Measurements from ENCODE around the gene RNPS1.

The RNPS1 gene

DNA sequence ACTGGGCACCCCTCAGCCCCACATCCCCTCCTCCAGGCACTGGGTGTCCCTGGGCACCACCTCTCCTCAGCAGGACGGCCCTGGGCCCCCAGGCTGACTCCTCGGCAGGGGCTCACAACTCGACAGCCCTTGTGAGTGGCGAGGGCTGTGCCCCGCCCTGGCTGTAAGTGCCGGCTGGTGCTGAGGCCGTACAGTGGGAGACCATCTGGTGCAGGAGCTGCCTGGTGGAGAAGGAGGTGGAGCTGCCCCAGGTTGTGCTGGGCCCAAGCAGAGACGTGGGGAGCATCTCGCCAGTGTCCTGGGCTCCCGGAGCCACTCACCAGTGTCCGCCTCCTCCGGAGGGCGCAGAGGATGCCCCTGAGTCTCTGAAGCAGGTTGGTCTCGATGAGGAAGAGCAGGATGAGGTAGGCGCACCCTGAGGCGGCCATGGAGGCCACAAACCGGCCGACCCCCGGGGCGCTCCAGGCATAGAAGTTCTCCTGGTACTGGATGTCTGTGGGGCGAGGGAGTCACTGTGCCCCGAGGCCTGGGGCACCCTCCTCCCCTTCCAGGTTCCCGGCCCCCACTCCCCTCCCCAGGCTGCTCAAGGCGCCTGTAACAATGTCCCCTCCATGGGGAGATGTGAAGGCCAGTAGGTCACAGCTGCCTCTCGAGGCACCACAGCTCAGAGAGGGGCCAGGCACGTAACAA is 15.1 kb upstream of the RNPS1 start:
- Histone ChIP-seq H3K4me1 (ENCODE audit: control insufficient read depth, insufficient read depth, low read length) (no peaks in the 10 kb centered on the region), H3K36me3 (ENCODE audit: control insufficient read depth, insufficient read depth, low read length) (no peaks in the 10 kb centered on the region), H3K9me3 (ENCODE audit: control insufficient read depth, low read length) (no peaks in the 10 kb centered on the region), H3K4me3 (ENCODE audit: insufficient read depth, low read depth, low read length) (no peak overlapping the region), H3K27me3 (ENCODE audit: control insufficient read depth, insufficient read depth, low read length, poor library complexity, severe bottlenecking) (no peaks in the 10 kb centered on the region), H3K27ac (ENCODE audit: insufficient read depth, low read depth, low read length, poor library complexity, severe bottlenecking) (no peak overlapping the region)
- 89 to 91% methylated on average over 26 of the region's 26 CpGs for WGBS, 2 experiments

DNA sequence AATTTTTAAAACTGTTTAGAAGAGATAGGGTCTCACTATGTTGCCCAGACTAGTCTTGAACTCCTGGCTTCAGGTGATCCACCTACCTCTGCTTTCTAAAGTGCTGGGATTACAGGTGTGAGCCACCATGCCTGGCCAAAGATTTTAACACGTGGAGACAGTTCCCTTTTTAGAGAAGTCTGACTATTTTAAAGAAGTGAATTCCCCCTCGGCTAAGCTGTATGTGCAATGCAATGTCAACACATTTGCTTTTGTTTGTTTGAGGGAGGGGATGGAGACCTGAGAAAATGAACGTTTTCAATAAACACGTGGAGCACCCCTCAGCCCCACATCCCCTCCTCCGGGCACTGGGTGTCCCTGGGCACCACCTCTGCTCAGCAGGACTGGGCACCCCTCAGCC is 14.3 kb upstream of the RNPS1 start:
- H3K36me3 ChIP-seq (ENCODE audit: control insufficient read depth, insufficient read depth, low read length) = no peaks in the 10 kb centered on the region
- no peak overlapping the region for H3K27ac ChIP-seq (ENCODE audit: insufficient read depth, low read depth, low read length, poor library complexity, severe bottlenecking)
- no peak overlapping the region for H3K4me3 ChIP-seq (ENCODE audit: insufficient read depth, low read depth, low read length)
- WGBS, 2 experiments = 72 to 89% methylated on average over 2 to 5 of the region's 5 CpGs
- no peaks in the 10 kb centered on the region for H3K27me3 ChIP-seq (ENCODE audit: control insufficient read depth, insufficient read depth, low read length, poor library complexity, severe bottlenecking)
- H3K9me3 ChIP-seq (ENCODE audit: control insufficient read depth, low read length) = no peaks in the 10 kb centered on the region
- H3K4me1 ChIP-seq (ENCODE audit: control insufficient read depth, insufficient read depth, low read length) = no peaks in the 10 kb centered on the region

DNA sequence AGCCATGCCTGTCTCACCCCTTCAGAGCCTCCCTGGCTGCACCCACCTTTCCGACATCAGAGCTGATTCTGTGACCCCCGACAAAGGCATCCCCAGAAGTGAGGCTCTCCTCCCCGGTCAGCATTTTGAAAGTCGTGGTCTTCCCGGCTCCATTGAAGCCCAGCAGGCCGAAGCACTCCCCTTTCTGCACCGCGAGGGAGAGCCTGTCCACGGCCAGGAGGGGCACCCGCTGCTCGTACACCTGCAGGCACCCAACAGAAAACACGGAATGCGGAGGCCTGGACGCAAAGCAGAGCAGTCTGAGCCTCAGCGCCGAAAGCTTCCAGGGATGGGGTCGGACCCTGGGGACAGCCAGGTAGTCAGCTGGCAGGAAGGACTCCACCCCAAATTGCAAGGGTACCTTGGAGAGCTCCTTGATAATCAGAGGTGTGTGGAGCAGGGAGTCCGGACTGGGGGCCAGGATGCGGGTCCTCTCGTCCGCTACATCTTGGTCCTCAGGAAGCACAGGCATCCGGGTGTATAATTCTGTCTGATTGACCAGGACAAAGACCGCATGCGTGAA is 13.1 kb upstream of the RNPS1 start:
- Histone ChIP-seq H3K36me3 (ENCODE audit: control insufficient read depth, insufficient read depth, low read length) (no peaks in the 10 kb centered on the region), H3K9me3 (ENCODE audit: control insufficient read depth, low read length) (no peaks in the 10 kb centered on the region), H3K27me3 (ENCODE audit: control insufficient read depth, insufficient read depth, low read length, poor library complexity, severe bottlenecking) (no peaks in the 10 kb centered on the region), H3K4me3 (ENCODE audit: insufficient read depth, low read depth, low read length) (no peak overlapping the region), H3K27ac (ENCODE audit: insufficient read depth, low read depth, low read length, poor library complexity, severe bottlenecking) (no peak overlapping the region), H3K4me1 (ENCODE audit: control insufficient read depth, insufficient read depth, low read length) (no peaks in the 10 kb centered on the region)
- WGBS, 2 experiments = 90 to 91% methylated on average over 24 of the region's 24 CpGs

- no peaks in the 10 kb centered on the region for H3K27me3 ChIP-seq (ENCODE audit: control insufficient read depth, insufficient read depth, low read length, poor library complexity, severe bottlenecking)
- 92 to 93% methylated on average over 8 of the region's 8 CpGs for WGBS, 2 experiments
Measured at GRCh38 chr16:2280461-2280860, 12.5 kb upstream of the RNPS1 start.

GRCh38 chr16:2278956-2279800 is 11.3 kb upstream of the RNPS1 start:
- no peaks in the 10 kb centered on the region for H3K4me1 ChIP-seq (ENCODE audit: control insufficient read depth, insufficient read depth, low read length)
- no peaks in the 10 kb centered on the region for H3K9me3 ChIP-seq (ENCODE audit: control insufficient read depth, low read length)
- no peak overlapping the region for H3K27ac ChIP-seq (ENCODE audit: insufficient read depth, low read depth, low read length, poor library complexity, severe bottlenecking)
- H3K4me3 ChIP-seq (ENCODE audit: insufficient read depth, low read depth, low read length) = no peak overlapping the region
- H3K27me3 ChIP-seq (ENCODE audit: control insufficient read depth, insufficient read depth, low read length, poor library complexity, severe bottlenecking) = no peaks in the 10 kb centered on the region
- H3K36me3 ChIP-seq (ENCODE audit: control insufficient read depth, insufficient read depth, low read length) = no peaks in the 10 kb centered on the region
- 90 to 91% methylated on average over 26 of the region's 26 CpGs for WGBS, 2 experiments

More at GRCh38 chr16:2280461-2280860, 12.5 kb upstream of the RNPS1 start:
- H3K4me1 ChIP-seq (ENCODE audit: control insufficient read depth, insufficient read depth, low read length) = no peaks in the 10 kb centered on the region
- no peak overlapping the region for H3K27ac ChIP-seq (ENCODE audit: insufficient read depth, low read depth, low read length, poor library complexity, severe bottlenecking)
- H3K36me3 ChIP-seq (ENCODE audit: control insufficient read depth, insufficient read depth, low read length) = no peaks in the 10 kb centered on the region
- no peaks in the 10 kb centered on the region for H3K9me3 ChIP-seq (ENCODE audit: control insufficient read depth, low read length)
- no peak overlapping the region for H3K4me3 ChIP-seq (ENCODE audit: insufficient read depth, low read depth, low read length)

DNA sequence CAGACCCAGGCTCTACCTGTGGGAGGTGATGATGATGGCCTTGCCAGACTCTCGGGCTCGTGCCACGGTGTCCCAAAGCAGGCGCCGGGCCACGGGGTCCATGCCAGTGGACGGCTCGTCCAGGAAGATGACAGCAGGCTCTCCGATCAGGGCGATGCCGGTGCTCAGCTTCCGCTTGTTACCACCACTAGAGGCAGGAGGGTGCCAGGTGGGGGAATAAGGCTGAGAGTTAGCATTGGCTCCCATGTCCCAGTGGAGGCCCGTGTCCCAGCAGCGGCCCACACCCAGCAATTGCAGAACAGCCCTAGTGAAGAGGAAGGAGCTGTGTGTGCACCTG is 10.3 kb upstream of the RNPS1 start:
- Histone ChIP-seq H3K36me3 (ENCODE audit: control insufficient read depth, insufficient read depth, low read length) (no peaks in the 10 kb centered on the region), H3K27ac (ENCODE audit: insufficient read depth, low read depth, low read length, poor library complexity, severe bottlenecking) (no peak overlapping the region), H3K4me3 (ENCODE audit: insufficient read depth, low read depth, low read length) (no peak overlapping the region), H3K9me3 (ENCODE audit: control insufficient read depth, low read length) (no peaks in the 10 kb centered on the region), H3K4me1 (ENCODE audit: control insufficient read depth, insufficient read depth, low read length) (no peaks in the 10 kb centered on the region), H3K27me3 (ENCODE audit: control insufficient read depth, insufficient read depth, low read length, poor library complexity, severe bottlenecking) (no peaks in the 10 kb centered on the region)
- 86 to 87% methylated on average over 14 of the region's 14 CpGs for WGBS, 2 experiments

DNA sequence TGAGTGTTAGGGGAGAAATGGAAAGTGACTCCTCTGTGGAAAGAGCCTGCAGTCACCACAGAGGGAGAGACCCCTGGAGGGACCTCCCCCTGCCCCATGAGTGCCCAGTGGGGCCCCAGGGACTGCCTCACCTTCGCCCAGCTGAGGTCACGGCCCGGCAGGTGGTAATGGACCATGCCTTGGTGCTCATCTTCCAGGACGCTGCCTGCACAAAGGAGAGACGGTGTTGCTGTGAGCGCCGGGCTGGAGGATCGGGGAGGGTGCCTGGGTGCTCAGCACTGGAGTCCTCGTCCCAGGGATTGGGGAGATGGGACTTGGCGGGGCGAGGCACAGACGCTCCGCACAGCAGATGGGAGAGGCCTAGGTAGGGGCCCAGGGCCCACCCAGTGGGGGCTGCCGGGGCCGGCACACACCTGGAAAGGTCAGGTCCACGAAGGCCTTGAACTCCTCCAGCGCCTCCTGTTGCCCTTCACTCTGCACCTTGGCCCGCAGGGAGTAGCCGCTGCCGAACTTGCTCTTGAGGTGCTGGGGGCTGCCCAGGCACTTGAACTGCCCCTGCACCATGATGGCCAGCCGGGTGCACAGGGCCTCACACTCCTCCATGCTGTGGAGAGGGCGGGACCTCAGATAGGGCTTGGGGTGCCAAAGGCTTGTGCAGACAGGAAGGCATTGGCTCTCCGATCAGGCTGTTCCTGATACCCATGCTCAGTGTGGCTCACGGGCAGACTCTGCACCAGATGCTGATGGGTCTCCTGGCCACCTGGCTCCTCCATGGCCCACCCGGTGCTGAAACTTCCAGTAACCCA is 9.7 kb upstream of the RNPS1 start:
- Histone ChIP-seq H3K4me3 (ENCODE audit: insufficient read depth, low read depth, low read length) (no peak overlapping the region), H3K4me1 (ENCODE audit: control insufficient read depth, insufficient read depth, low read length) (no peaks in the 10 kb centered on the region), H3K27me3 (ENCODE audit: control insufficient read depth, insufficient read depth, low read length, poor library complexity, severe bottlenecking) (no peaks in the 10 kb centered on the region), H3K36me3 (ENCODE audit: control insufficient read depth, insufficient read depth, low read length) (no peaks in the 10 kb centered on the region), H3K27ac (ENCODE audit: insufficient read depth, low read depth, low read length, poor library complexity, severe bottlenecking) (no peak overlapping the region), H3K9me3 (ENCODE audit: control insufficient read depth, low read length) (no peaks in the 10 kb centered on the region)
- WGBS, 2 experiments = 95 to 97% methylated on average over 25 of the region's 25 CpGs

DNA sequence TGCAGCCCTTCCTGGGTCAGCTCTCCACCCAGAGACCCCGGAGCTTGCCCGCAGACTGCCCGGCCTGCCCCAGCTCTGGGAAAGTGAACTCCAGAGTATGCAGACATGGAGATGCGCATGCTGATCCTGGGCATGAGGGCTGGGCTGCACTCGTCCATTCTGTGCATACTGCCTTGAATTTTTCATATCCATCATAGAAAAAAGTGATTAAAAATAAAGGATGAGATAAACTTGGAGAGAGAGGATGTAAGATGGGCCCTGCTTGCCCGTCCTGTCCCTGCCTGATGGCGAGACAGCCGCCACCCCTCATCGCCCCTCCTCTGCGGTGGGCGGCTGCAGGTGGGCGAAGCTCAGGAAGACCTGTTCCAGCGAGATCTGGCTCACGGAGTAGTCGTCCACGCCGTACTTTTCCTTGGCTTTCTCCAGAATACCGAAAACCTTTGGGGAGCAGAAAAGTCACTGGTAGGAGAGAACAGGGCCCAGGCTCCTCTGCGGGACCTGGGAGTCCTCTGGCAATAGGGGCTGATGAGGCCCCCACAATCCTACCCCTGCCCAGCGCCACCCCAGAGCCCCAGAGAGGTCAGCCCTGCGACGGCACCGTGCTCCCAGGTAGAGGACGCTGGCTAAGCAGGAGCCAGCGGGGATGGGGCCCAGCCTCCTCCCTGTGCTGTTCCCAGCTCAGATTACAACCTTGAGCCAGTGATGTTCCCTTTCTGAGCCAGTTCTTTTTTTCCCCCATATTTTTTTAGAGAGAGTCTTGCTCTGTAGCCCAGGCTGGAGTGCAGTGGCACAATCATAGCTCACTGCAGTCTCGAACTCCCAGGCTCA is 8.7 kb upstream of the RNPS1 start:
- Histone ChIP-seq H3K4me3 (ENCODE audit: insufficient read depth, low read depth, low read length) (no peak overlapping the region), H3K9me3 (ENCODE audit: control insufficient read depth, low read length) (no peaks in the 10 kb centered on the region), H3K4me1 (ENCODE audit: control insufficient read depth, insufficient read depth, low read length) (no peaks in the 10 kb centered on the region), H3K36me3 (ENCODE audit: control insufficient read depth, insufficient read depth, low read length) (no peaks in the 10 kb centered on the region), H3K27ac (ENCODE audit: insufficient read depth, low read depth, low read length, poor library complexity, severe bottlenecking) (no peak overlapping the region), H3K27me3 (ENCODE audit: control insufficient read depth, insufficient read depth, low read length, poor library complexity, severe bottlenecking) (no peaks in the 10 kb centered on the region)
- WGBS, 2 experiments = 86 to 88% methylated on average over 25 to 26 of the region's 26 CpGs

GRCh38 chr16:2275476-2276367 is 7.8 kb upstream of the RNPS1 start:
- no peaks in the 10 kb centered on the region for H3K36me3 ChIP-seq (ENCODE audit: control insufficient read depth, insufficient read depth, low read length)
- H3K9me3 ChIP-seq (ENCODE audit: control insufficient read depth, low read length) = no peaks in the 10 kb centered on the region
- H3K27ac ChIP-seq (ENCODE audit: insufficient read depth, low read depth, low read length, poor library complexity, severe bottlenecking) = no peak overlapping the region
- 89 to 90% methylated on average over 30 of the region's 30 CpGs for WGBS, 2 experiments
- H3K4me3 ChIP-seq (ENCODE audit: insufficient read depth, low read depth, low read length) = no peak overlapping the region
- H3K27me3 ChIP-seq (ENCODE audit: control insufficient read depth, insufficient read depth, low read length, poor library complexity, severe bottlenecking) = no peaks in the 10 kb centered on the region
- peaks cover 1% of the 10 kb centered on the region for H3K4me1 ChIP-seq (ENCODE audit: control insufficient read depth, insufficient read depth, low read length)

Data from ectodermal cell (in vitro differentiated cells).